ENCODE measurements around the gene CDK5RAP3.

DNA sequence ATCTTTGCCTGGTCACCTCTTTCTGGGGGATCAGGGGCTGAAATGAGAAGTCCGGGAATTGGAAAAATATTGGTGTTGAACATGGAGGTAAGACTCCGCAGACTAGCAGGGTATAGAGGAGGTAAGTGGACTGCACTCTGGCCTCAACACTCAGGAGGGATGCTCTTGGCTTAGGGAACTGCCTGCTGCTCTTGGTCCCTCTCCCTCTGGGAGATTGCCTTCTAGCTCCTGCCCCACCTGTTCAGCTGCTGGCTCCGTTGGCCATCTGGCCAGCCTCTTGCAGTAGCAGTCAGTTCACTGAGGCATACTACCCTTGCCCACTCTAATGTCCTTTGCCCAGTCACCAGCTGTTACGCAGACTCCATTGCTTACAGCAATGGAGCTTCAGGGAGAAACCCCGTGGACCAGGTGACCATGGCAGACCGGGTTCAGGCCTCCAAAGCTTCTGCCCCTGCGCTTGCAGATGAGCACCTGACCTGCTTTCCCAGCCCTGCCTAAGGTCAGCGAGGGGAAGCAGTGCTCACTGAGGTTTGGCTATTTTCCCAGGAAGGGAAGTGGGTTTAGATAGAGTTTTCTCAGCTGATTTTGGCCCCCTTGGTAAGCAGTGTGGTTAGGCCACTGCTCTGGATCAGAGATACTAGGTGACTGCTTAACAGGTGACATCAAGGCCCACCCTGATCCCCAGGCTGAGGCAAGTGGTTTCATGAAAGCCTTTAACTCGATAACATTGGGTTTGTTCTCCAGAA is 11.9 kb downstream of the CDK5RAP3 start:
- TF ChIP-seq POLR2AphosphoS5 (IDR thresholded peaks at IDR 0.05; ENCODE audit: low read depth, low read length), result no peak
- TF ChIP-seq, protein P1, sequence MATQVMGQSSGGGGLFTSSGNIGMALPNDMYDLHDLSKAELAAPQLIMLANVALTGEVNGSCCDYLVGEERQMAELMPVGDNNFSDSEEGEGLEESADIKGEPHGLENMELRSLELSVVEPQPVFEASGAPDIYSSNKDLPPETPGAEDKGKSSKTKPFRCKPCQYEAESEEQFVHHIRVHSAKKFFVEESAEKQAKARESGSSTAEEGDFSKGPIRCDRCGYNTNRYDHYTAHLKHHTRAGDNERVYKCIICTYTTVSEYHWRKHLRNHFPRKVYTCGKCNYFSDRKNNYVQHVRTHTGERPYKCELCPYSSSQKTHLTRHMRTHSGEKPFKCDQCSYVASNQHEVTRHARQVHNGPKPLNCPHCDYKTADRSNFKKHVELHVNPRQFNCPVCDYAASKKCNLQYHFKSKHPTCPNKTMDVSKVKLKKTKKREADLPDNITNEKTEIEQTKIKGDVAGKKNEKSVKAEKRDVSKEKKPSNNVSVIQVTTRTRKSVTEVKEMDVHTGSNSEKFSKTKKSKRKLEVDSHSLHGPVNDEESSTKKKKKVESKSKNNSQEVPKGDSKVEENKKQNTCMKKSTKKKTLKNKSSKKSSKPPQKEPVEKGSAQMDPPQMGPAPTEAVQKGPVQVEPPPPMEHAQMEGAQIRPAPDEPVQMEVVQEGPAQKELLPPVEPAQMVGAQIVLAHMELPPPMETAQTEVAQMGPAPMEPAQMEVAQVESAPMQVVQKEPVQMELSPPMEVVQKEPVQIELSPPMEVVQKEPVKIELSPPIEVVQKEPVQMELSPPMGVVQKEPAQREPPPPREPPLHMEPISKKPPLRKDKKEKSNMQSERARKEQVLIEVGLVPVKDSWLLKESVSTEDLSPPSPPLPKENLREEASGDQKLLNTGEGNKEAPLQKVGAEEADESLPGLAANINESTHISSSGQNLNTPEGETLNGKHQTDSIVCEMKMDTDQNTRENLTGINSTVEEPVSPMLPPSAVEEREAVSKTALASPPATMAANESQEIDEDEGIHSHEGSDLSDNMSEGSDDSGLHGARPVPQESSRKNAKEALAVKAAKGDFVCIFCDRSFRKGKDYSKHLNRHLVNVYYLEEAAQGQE (IDR thresholded peaks at IDR 0.05; ENCODE audit: insufficient read depth in 1 of 2, low read depth in 2 of 2, low read length in 2 of 2), result no peak
- TF ChIP-seq SIN3A (IDR thresholded peaks at IDR 0.05; ENCODE audit: borderline replicate concordance, insufficient read depth, low read length), result no peak
